Measurements from ENCODE around the gene CRIP1.

- TF ChIP-seq POLR2AphosphoS5 (IDR thresholded peaks at IDR 0.05; ENCODE audit: low read depth) (no peak), CTCF (conservative IDR thresholded peaks at IDR 0.05; ENCODE audit: low read depth in 2 of 2) (no peak), EZH2phosphoT487 (IDR thresholded peaks at IDR 0.05; ENCODE audit: unreplicated experiment) (no peak), REST (IDR thresholded peaks at IDR 0.05; ENCODE audit: unreplicated experiment) (no peak), EZH2 (IDR thresholded peaks at IDR 0.05; ENCODE audit: low read depth, unreplicated experiment) (no peak), ZNF462 (CRISPR knock-in tag; IDR thresholded peaks at IDR 0.05) (no peak), ZNF331 (CRISPR knock-in tag; IDR thresholded peaks at IDR 0.05; ENCODE audit: low read depth) (no peak), CREB1 (CRISPR knock-in tag; IDR thresholded peaks at IDR 0.05; ENCODE audit: low read depth) (no peak)
Observed at GRCh38 chr14:105473033-105473676, 13.5 kb upstream of the CRIP1 start.

Data from GM23338 (cell line).